Liver (tissue), 3 donors: ENCODE measurements around the gene DCD.

Experiments
- EGR1 ChIP-seq, 2 donors: IDR thresholded peaks; 2 replicates each; pipeline ENCODE4 v1.6.1; 2016 to 2018; ENCODE audit warnings: antibody characterized with exemption in 2 of 2, low read depth in 2 of 2
- GABPA ChIP-seq, 2 donors: IDR thresholded peaks in 1 of 2; conservative IDR thresholded peaks in 1 of 2; 2 replicates each; pipeline ENCODE4 v1.6.1; 2016; ENCODE audit warnings: antibody characterized with exemption in 2 of 2, mild to moderate bottlenecking in 1 of 2, moderate library complexity in 1 of 2
- JUND ChIP-seq, 2 donors: IDR thresholded peaks; 2 replicates each; pipeline ENCODE4 v1.6.1; 2016; ENCODE audit warnings: antibody characterized with exemption in 2 of 2
- RAD21 ChIP-seq, 2 donors: IDR thresholded peaks; 2 replicates each; pipeline ENCODE4 v1.6.1; 2016; ENCODE audit warnings: antibody characterized with exemption in 2 of 2, mild to moderate bottlenecking in 2 of 2
- REST ChIP-seq: IDR thresholded peaks from 2 replicates; pipeline ENCODE4 v1.6.1; 2016; ENCODE audit warnings: antibody characterized with exemption, mild to moderate bottlenecking
- YY1 ChIP-seq: IDR thresholded peaks from 2 replicates; pipeline ENCODE4 v1.6.1; 2016; ENCODE audit warnings: antibody characterized with exemption, mild to moderate bottlenecking
- TF ChIP-seq, protein P1 (sequence below): fragments of 150-350 bp; IDR thresholded peaks from 2 replicates; pipeline ENCODE4 v1.5.1; 2017; ENCODE audit warnings: improper control_type of control experiment, low read depth, low read length; ENCODE audit not compliant: missing input control
- donor health status: healthy.
- donor health status: healthy.

GRCh38 chr12:54606556-54606955 is 41.6 kb downstream of the DCD start:
- TF ChIP-seq JUND (IDR thresholded peaks at IDR 0.05) (no peak), YY1 (no peak), EGR1 (IDR thresholded peaks at IDR 0.05; ENCODE audit: low read depth in 2 of 2) (no peak), RAD21 (IDR thresholded peaks at IDR 0.05) (no peak), REST (no peak), GABPA (IDR thresholded peaks at IDR 0.05 in 1 of 2, conservative IDR thresholded peaks at IDR 0.05 in 1 of 2) (no peak)
- TF ChIP-seq, protein P1, sequence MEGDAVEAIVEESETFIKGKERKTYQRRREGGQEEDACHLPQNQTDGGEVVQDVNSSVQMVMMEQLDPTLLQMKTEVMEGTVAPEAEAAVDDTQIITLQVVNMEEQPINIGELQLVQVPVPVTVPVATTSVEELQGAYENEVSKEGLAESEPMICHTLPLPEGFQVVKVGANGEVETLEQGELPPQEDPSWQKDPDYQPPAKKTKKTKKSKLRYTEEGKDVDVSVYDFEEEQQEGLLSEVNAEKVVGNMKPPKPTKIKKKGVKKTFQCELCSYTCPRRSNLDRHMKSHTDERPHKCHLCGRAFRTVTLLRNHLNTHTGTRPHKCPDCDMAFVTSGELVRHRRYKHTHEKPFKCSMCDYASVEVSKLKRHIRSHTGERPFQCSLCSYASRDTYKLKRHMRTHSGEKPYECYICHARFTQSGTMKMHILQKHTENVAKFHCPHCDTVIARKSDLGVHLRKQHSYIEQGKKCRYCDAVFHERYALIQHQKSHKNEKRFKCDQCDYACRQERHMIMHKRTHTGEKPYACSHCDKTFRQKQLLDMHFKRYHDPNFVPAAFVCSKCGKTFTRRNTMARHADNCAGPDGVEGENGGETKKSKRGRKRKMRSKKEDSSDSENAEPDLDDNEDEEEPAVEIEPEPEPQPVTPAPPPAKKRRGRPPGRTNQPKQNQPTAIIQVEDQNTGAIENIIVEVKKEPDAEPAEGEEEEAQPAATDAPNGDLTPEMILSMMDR = no peak
